KG1 (cell line): ENCODE measurements around the gene RAD1.

Experiments
- DNase-seq: peaks from one replicate; lab custom pipeline; 2025; lab: John Stamatoyannopoulos, UW

RAD1 gene

DNA sequence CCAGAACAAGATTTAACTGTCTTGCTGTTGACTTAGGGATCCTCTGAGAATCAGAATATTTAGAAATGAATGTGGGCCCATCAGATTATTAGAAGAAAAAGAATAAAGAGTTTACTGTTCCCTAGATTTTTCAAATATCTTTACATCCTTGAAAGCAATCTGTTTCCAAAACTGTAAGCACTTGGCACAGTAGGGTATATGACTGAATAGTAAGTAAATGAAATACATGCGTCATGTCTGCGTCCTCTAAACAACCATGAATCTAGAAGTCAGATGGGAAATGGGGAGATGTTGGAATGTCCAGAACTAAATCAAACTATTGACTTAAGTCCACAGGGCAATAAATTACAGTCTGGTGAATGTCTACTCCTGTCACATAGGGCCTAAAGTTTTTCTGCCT is 50.2 kb downstream of the RAD1 start:
- DNase-seq, result no peak

DNA sequence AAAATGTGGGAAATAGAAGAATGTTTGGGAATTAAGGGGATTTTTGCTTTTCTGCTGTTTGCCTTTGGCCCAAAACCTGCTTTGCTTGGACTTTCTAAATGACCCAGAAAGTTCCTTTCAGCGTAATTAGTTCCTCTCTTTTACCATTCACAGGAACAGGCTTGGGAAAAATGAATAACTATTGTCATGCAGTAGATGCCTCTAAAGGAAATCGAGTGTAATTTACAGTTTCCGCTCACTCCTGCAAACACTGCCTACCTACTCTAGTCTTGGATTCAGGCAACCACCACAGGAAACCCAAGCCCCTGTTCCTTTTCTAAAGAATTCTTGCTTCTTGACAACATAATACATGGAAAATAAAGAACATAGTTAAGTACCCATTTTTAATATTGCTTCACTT is 51.4 kb downstream of the RAD1 start:
- no peak for DNase-seq

DNA sequence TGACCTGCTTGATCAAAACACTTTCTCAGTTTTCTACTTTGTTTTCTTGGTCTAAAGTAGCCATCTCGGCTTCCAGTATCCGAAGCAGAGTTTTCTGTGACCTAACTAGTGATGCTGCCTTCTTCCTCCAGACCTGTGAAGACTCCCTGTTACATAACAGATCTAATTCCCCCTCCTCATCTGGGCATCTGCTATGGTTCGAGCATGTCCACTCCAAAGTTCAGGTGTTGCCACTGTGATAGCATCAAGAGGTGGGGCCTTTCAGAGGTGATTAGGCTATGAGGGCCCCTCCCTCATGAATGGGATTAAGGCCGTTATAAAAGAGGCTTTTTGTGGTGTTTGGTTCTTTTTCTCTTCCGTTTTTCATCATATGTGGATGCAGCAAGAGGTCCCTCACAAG is 56.1 kb downstream of the RAD1 start:
- no peak for DNase-seq

GRCh38 chr5:34858790-34859189 is 56.5 kb downstream of the RAD1 start:
- DNase-seq, result no peak

DNA sequence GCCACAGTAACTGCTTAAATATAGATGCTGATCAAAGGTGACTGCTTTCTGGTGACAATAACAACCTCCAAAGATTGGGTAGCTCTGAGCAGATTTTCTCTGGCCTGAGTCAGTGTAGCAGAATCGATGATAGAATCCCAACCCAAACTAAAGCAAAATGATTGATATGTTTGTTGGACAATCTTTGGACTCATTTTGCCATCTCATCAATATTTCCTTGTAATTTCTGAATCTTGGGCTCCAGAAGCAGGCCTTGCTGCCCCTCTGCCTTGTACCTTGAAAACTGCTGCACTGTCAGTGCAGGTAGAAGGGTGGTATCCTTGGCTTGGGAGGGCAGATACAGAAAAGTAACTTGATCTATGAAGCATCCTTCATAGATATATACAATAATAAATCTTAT is 57.4 kb downstream of the RAD1 start:
- no peak for DNase-seq

DNA sequence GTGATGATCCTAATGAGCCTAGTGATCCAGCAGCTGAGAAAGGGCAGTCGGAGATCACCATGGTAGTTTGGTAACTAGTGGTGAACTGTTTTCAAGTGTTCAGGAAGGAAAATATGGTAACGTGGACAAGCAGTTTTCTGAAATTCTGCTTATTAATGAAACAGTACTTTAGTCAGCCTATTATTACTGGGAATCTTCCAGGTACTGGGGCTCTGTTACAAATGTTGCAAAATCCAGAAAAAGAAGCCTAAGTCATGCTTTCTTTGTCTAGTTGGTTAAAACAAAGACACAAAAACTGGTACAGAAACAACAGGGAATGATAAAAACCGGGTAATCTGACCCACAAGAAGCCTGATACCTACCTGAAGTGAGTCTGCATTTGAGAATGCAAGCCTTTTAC is 58.1 kb downstream of the RAD1 start:
- no peak for DNase-seq
